ENCODE data around the gene MEIS2. TPM values are rescaled to one million over a fixed set of nuclear protein-coding genes. Genes with fewer than 3 reads are reported as not detected.

MEIS2 gene
- total RNA-seq, 1 experiment from 2014 or later = 28.7 TPM

- H3K36me3 ChIP-seq (ENCODE audit: control insufficient read depth, insufficient read depth, low read length) = no peaks in the 10 kb centered on the region; the same call in 1 of the 2 replicates
- intact Hi-C loops (cut with micrococcal nuclease; ENCODE audit: unreplicated experiment) = no loop called here
- DNase-seq = no peak
- BruUV-seq (replicated peaks) = no TSS peak
- CTCF ChIA-PET = no interaction called here
- H3K27me3 ChIP-seq (replicated peaks; ENCODE audit: control insufficient read depth, insufficient read depth, low read length) = no peaks in the 10 kb centered on the region
- H3K4me1 ChIP-seq = peaks cover 25% of the 10 kb centered on the region
- no peaks in the 10 kb centered on the region for H3K9me3 ChIP-seq
- TF ChIP-seq CTCF (IDR thresholded peaks at IDR 0.05; ENCODE audit: insufficient read depth in 1 of 2, low read depth in 1 of 2, low read length in 1 of 2, severe bottlenecking in 1 of 2, unreplicated experiment in 1 of 2) = no peak
- Mint-ChIP-seq H3K9me3 (ENCODE audit: unreplicated experiment) (no peaks in the 10 kb centered on the region), H3K27me3 (ENCODE audit: insufficient read depth, unreplicated experiment) (no peaks in the 10 kb centered on the region), H3K4me1 (ENCODE audit: low read depth, unreplicated experiment) (peaks cover 11% of the 10 kb centered on the region), H3K27ac (ENCODE audit: unreplicated experiment) (no peak overlapping the region), H3K4me3 (ENCODE audit: unreplicated experiment) (no peak overlapping the region), H3K36me3 (ENCODE audit: insufficient read depth, unreplicated experiment) (peaks cover 6% of the 10 kb centered on the region)
- no peak overlapping the region for H3K4me3 ChIP-seq (ENCODE audit: low read depth, low read length)
- POLR2A ChIA-PET = no interaction called here
Measured at GRCh38 chr15:37057256-37057655, 43.1 kb downstream of the MEIS2 start.

GRCh38 chr15:37056177-37057121 is 43.9 kb downstream of the MEIS2 start:
- no peaks in the 10 kb centered on the region for H3K9me3 Mint-ChIP-seq (ENCODE audit: unreplicated experiment)

GRCh38 chr15:37055481-37055880 is 44.9 kb downstream of the MEIS2 start:
- Mint-ChIP-seq H3K9me3 (ENCODE audit: unreplicated experiment) (no peaks in the 10 kb centered on the region), H3K4me3 (ENCODE audit: unreplicated experiment) (no peak overlapping the region), H3K36me3 (ENCODE audit: insufficient read depth, unreplicated experiment) (peaks cover 6% of the 10 kb centered on the region), H3K4me1 (ENCODE audit: low read depth, unreplicated experiment) (peaks cover 11% of the 10 kb centered on the region), H3K27ac (ENCODE audit: unreplicated experiment) (no peak overlapping the region), H3K27me3 (ENCODE audit: insufficient read depth, unreplicated experiment) (no peaks in the 10 kb centered on the region)
- intact Hi-C loops (cut with micrococcal nuclease; ENCODE audit: unreplicated experiment) = no loop called here
- ChIA-PET CTCF (no interaction called here), POLR2A (no interaction called here)
- peaks cover 25% of the 10 kb centered on the region for H3K4me1 ChIP-seq
- no peaks in the 10 kb centered on the region for H3K9me3 ChIP-seq
- H3K36me3 ChIP-seq (ENCODE audit: control insufficient read depth, insufficient read depth, low read length) = no peaks in the 10 kb centered on the region; the same call in 1 of the 2 replicates
- DNase-seq = no peak
- TF ChIP-seq CTCF (IDR thresholded peaks at IDR 0.05; ENCODE audit: insufficient read depth in 1 of 2, low read depth in 1 of 2, low read length in 1 of 2, severe bottlenecking in 1 of 2, unreplicated experiment in 1 of 2) = no peak
- no peaks in the 10 kb centered on the region for H3K27me3 ChIP-seq (replicated peaks; ENCODE audit: control insufficient read depth, insufficient read depth, low read length)
- no peak overlapping the region for H3K4me3 ChIP-seq (ENCODE audit: low read depth, low read length)
- no TSS peak for BruUV-seq (replicated peaks)

More at GRCh38 chr15:37056177-37057121, 43.9 kb downstream of the MEIS2 start:
- intact Hi-C loops (cut with micrococcal nuclease; ENCODE audit: unreplicated experiment) = no loop called here
- peaks cover 25% of the 10 kb centered on the region for H3K4me1 ChIP-seq
- no peak for TF ChIP-seq CTCF (IDR thresholded peaks at IDR 0.05; ENCODE audit: insufficient read depth in 1 of 2, low read depth in 1 of 2, low read length in 1 of 2, severe bottlenecking in 1 of 2, unreplicated experiment in 1 of 2)
- DNase-seq = no peak
- Mint-ChIP-seq H3K36me3 (ENCODE audit: insufficient read depth, unreplicated experiment) (peaks cover 6% of the 10 kb centered on the region), H3K27me3 (ENCODE audit: insufficient read depth, unreplicated experiment) (no peaks in the 10 kb centered on the region), H3K4me3 (ENCODE audit: unreplicated experiment) (no peak overlapping the region), H3K4me1 (ENCODE audit: low read depth, unreplicated experiment) (peaks cover 11% of the 10 kb centered on the region), H3K27ac (ENCODE audit: unreplicated experiment) (no peak overlapping the region)
- H3K9me3 ChIP-seq = no peaks in the 10 kb centered on the region
- no peaks in the 10 kb centered on the region; the same call in 1 of the 2 replicates for H3K36me3 ChIP-seq (ENCODE audit: control insufficient read depth, insufficient read depth, low read length)
- H3K4me3 ChIP-seq (ENCODE audit: low read depth, low read length) = no peak overlapping the region
- H3K27me3 ChIP-seq (replicated peaks; ENCODE audit: control insufficient read depth, insufficient read depth, low read length) = no peaks in the 10 kb centered on the region
- BruUV-seq (replicated peaks) = no TSS peak
- ChIA-PET CTCF (no interaction called here), POLR2A (no interaction called here)

All from Caco-2 (cell line).